SU-DHL-6 (cell line): ENCODE measurements around the gene BTAF1.

Experiments
- EZH2phosphoT487 ChIP-seq: fragments of 200-600 bp; sonication (generic), shearing (Covaris generic); conservative IDR thresholded peaks from 2 replicates; pipeline ENCODE4 v1.6.1; 2018; ENCODE audit warnings: mild to moderate bottlenecking, antibody characterized with exemption, low read length, moderate library complexity, mixed read lengths
- TF ChIP-seq, protein P1 (sequence below): fragments of 200-600 bp; sonication (generic); IDR thresholded peaks from one replicate; pipeline ENCODE4 v1.5.1; 2017; ENCODE audit warnings: antibody characterized with exemption, mild to moderate bottlenecking, low read length, moderate library complexity; ENCODE audit not compliant: insufficient read depth, poor library complexity, severe bottlenecking

DNA sequence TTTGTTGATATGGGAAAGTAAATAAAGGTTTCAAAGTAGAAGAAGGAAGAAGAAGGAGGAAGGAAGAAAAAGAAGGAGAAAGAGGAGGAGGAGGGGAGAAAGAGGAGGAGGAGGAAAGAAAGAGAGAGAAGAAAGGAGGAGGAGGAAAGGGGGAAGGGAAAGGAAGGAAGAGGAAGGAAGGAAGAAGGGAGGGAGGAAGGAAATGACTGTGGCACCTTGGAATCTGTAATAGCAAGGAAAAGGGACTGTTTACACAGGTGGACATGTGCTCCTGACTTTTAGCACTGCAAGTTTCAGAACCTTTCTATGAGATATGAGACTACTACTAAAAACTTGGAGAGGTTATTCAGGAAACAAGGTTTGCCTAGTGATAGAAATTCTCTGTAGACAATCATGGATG, 153.2 kb downstream of the BTAF1 start:
- TF ChIP-seq, protein P1, sequence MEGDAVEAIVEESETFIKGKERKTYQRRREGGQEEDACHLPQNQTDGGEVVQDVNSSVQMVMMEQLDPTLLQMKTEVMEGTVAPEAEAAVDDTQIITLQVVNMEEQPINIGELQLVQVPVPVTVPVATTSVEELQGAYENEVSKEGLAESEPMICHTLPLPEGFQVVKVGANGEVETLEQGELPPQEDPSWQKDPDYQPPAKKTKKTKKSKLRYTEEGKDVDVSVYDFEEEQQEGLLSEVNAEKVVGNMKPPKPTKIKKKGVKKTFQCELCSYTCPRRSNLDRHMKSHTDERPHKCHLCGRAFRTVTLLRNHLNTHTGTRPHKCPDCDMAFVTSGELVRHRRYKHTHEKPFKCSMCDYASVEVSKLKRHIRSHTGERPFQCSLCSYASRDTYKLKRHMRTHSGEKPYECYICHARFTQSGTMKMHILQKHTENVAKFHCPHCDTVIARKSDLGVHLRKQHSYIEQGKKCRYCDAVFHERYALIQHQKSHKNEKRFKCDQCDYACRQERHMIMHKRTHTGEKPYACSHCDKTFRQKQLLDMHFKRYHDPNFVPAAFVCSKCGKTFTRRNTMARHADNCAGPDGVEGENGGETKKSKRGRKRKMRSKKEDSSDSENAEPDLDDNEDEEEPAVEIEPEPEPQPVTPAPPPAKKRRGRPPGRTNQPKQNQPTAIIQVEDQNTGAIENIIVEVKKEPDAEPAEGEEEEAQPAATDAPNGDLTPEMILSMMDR: no peak
- no peak for TF ChIP-seq EZH2phosphoT487
